Tibial nerve (tissue), 4 donors: ENCODE measurements around the gene ZNF148.

Source experiments
- CTCF ChIP-seq, 5 experiments: fragments of 200-600 bp in 3 of 5; fragments of 450-650 bp in 2 of 5; sonication (generic) in 3 of 5; IDR thresholded peaks; one replicate each; pipeline ENCODE4 v1.5.1; 2016 to 2019; ENCODE audit warnings: antibody characterized with exemption in 5 of 5, mild to moderate bottlenecking in 3 of 5, moderate library complexity in 2 of 5
- EP300 ChIP-seq, 2 donors: sonication (generic); formaldehyde crosslinking; IDR thresholded peaks; one replicate each; pipeline ENCODE4 v1.6.1; 2017; ENCODE audit warnings: antibody characterized with exemption in 2 of 2, mild to moderate bottlenecking in 1 of 2
- POLR2A ChIP-seq, 2 donors: fragments of 450-650 bp; IDR thresholded peaks; one replicate each; pipeline ENCODE4 v1.6.1; 2017; ENCODE audit warnings: antibody characterized with exemption in 2 of 2, mild to moderate bottlenecking in 2 of 2, moderate library complexity in 2 of 2

GRCh38 chr3:125401402-125401801 lies 26.3 kb upstream of the ZNF148 start:
- TF ChIP-seq CTCF (IDR thresholded peaks at IDR 0.05), result no peak
- no peak for TF ChIP-seq EP300 (IDR thresholded peaks at IDR 0.05)
- TF ChIP-seq POLR2A (IDR thresholded peaks at IDR 0.05), result no peak
